BJ (cell line): ENCODE results near the gene THAP5. TPM values are rescaled to one million over a fixed set of nuclear protein-coding genes. Genes with fewer than 3 reads are reported as not detected.
A peak's percentile ranks its signal among the peaks of the same experiment; 100 is the strongest.

Experiments used
- CTCF ChIA-PET: fragments of 350-600 bp; formaldehyde crosslinking; extraction: SDS; loops from one replicate; lab custom pipeline; 2021; ENCODE audit warnings: antibody characterized with exemption, inconsistent platforms; lab: Yijun Ruan, JAX
- POLR2A ChIA-PET: fragments of 300-600 bp; sonication (Branson Sonifier 250); formaldehyde crosslinking; extraction: SDS; loops from one replicate; lab custom pipeline; 2021; ENCODE audit warnings: antibody characterized with exemption; lab: Charles Lee
- DNase-seq: peaks from one replicate; pipeline ENCODE4 v3.0.0-alpha.2; 2011; ENCODE audit warnings: low read depth
- H3K27me3 ChIP-seq: 2 replicates; pipeline ENCODE4 v1.6.0; 2011; ENCODE audit warnings: low read length; ENCODE audit not compliant: control insufficient read depth, insufficient read depth
- H3K36me3 ChIP-seq: 2 replicates; pipeline ENCODE4 v1.5.1; 2011; ENCODE audit warnings: low read length; ENCODE audit not compliant: control insufficient read depth, insufficient read depth
- H3K4me3 ChIP-seq: 2 replicates; pipeline ENCODE4 v1.5.1; 2011; ENCODE audit warnings: low read depth, mild to moderate bottlenecking, control low read depth, low read length
- CTCF ChIP-seq: IDR thresholded peaks from 2 replicates; pipeline ENCODE4 v1.5.1; 2011; ENCODE audit warnings: low read depth, mild to moderate bottlenecking, control low read depth, inconsistent platforms, low read length, moderate library complexity; ENCODE audit not compliant: insufficient read depth
- polyA plus RNA-seq: library from polyadenylated mRNA; depleted of rRNA; stranded (reverse); fragments of >200 nt; gene quantifications from 2 replicates; pipeline ENCODE4 v1.2.3, GENCODE V29; 2011

Gene THAP5
- polyA plus RNA-seq, 1 experiment: 4.9 TPM

GRCh38 chr7:108613147-108613948, 43.8 kb upstream of the THAP5 start:
- ChIA-PET POLR2A (no interaction called here), CTCF (interaction anchor here (0.7 to 1.0 kb wide), 3 partner anchors 17 to 21 kb away, joined by 3 to 4 read pairs (median 3); no protein-coding TSS in a partner anchor)
- Histone ChIP-seq H3K36me3 (no peaks in the 10 kb centered on the region), H3K4me3 (no peak overlapping the region), H3K27me3 (no peaks in the 10 kb centered on the region)
- DNase-seq: no peak
- peak; percentile 53 for TF ChIP-seq CTCF

DNA sequence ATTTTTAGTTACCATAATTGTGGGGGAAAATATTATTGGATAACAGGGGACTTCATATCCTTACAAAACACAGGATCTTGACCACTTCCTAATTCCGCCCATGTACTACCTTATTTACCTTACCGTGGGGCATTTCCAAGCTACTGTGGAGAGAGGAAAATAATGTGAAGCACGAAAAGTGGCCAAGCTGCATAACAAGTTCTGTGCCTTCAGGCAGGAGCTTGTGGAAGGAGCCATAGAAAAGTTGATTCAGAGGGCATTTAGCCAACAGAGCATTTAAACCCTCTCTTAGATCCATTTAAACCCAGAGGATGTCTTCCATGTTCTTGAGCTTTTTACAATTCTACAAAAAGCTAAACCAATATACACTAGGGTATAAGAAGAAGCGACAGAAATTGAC, 41.8 kb upstream of the THAP5 start:
- Histone ChIP-seq H3K36me3 (no peaks in the 10 kb centered on the region), H3K27me3 (no peaks in the 10 kb centered on the region), H3K4me3 (no peak overlapping the region)
- POLR2A ChIA-PET: no interaction called here
- DNase-seq: no peak
- CTCF ChIA-PET: interaction anchor here (1.2 kb wide), 2 partner anchors 8 to 11 kb away, joined by 6 read pairs; no protein-coding TSS in a partner anchor
- TF ChIP-seq CTCF: no peak

DNA sequence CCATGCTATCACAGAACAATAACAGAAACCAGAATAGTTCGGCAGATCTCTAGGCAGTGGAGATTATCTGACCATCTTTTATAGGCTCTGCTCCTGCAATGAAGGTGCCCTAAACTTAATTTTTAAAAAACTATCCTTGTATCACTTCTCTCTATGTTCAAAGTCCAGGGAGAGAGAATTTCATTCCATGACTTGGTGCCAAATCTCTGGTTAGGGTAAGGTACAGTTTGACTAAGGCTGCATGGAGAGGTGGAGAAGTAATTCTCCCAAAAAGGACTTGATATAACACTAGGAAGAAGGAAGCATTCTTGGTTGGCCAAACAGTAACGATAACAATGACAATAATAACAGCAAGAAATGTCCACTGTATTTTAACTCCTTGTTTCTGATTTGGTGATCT, 40.1 kb upstream of the THAP5 start:
- no peak for TF ChIP-seq CTCF
- Histone ChIP-seq H3K36me3 (no peaks in the 10 kb centered on the region), H3K27me3 (no peaks in the 10 kb centered on the region), H3K4me3 (no peak overlapping the region)
- ChIA-PET POLR2A (no interaction called here), CTCF (interaction anchor here (0.6 to 1.3 kb wide), 2 partner anchors 12 to 207 kb away, joined by 3 read pairs; no protein-coding TSS in a partner anchor)
- DNase-seq: no peak

GRCh38 chr7:108605559-108606201, 36.2 kb upstream of the THAP5 start:
- no peak for DNase-seq

More at GRCh38 chr7:108605559-108606201, 36.2 kb upstream of the THAP5 start:
- no peaks in the 10 kb centered on the region for H3K27me3 ChIP-seq
- no peak for TF ChIP-seq CTCF
- CTCF ChIA-PET: no interaction called here
- POLR2A ChIA-PET: no interaction called here
- H3K36me3 ChIP-seq: no peaks in the 10 kb centered on the region
- no peak overlapping the region for H3K4me3 ChIP-seq
